HG03575 (cell line): ENCODE measurements around the gene GABRR1.
"Not testable (repeated sequence)": the region's sequence is repeated elsewhere in the genome, so short reads cannot be mapped to it uniquely, and the experiment has no call there.

Source experiments
- ATAC-seq: cut with Tn5 transposase; IDR thresholded peaks from one replicate; pipeline ENCODE4 v1.9.1; 2021; ENCODE audit not compliant: unreplicated experiment, insufficient number of reproducible peaks, low FRiP score; ENCODE audit errors: extremely low read depth

Gene GABRR1

GRCh38 chr6:89134723-89135122 is 82.4 kb downstream of the GABRR1 start:
- ATAC-seq: no peak

GRCh38 chr6:89133981-89134380 is 83.2 kb downstream of the GABRR1 start:
- no peak for ATAC-seq

- no peak for ATAC-seq
Measured at GRCh38 chr6:89132057-89132456, 85.1 kb downstream of the GABRR1 start.

DNA sequence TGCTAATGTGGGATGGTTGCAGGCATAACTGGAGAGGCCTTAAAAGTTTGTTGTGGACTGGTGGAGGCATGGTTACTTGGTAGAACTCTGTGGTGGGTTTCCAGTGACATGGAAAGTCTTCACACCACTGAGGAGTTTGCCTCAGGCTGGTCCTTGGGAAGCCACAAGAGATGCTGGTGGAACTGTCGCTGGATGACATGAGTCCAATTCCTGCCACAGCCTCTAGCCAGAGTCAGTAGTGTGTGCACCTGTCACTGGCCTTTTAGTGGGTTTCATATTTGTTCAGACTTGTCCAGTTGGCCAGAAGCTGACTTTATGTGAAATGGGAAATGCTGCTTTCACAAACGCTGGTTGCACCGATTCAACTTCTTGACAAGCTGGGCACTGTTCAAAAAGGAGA is 85.6 kb downstream of the GABRR1 start:
- ATAC-seq: no peak

- not testable (repeated sequence) for ATAC-seq
Measured at GRCh38 chr6:89128256-89128671, 88.9 kb downstream of the GABRR1 start.
